NCI-H2029 (cell line): ENCODE data around the gene MAP3K4.

Source experiments
- DNase-seq: peaks from one replicate; lab custom pipeline; 2025; lab: John Stamatoyannopoulos, UW

The MAP3K4 gene

DNA sequence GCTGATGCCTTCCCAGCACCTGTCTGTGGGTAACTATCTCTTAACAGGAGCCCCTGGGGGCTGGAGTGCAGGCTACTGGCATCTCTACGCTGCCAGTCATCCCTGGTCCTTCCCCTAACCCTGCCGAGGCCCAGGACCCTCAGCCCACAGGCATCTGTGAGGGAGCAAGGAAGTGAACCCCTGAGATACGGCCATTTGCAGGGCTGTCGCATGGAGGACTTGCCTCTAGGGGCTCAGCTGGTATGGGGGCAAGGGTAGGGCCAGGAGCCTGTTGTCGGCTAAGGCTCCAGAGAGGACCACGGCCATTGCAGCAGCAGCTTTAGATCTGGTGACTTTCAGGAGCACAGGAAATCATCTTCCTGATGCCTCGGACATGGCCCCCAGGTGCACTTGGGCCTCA, 49.7 kb downstream of the MAP3K4 start:
- DNase-seq: no peak

DNA sequence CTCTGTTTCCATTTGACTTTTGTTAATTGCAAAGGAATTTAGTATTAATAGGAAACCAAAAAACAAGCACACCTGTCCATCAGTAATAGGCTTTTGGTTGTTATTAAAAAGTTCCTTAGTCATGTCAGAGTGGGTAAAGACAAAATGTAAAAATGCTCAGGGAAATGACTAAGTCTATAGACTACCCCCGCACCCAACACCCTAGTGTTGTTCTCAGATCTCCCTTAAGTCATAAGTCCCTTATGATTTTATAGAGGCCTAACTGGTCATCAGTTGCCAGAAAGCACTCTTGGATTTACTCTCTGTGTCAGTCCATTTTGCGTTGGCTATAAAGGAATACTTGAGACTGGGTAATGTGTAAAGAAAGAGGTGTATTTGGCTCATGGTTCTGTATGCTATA, 52.8 kb downstream of the MAP3K4 start:
- no peak for DNase-seq

GRCh38 chr6:161048641-161049040, 57.1 kb downstream of the MAP3K4 start:
- DNase-seq: no peak

DNA sequence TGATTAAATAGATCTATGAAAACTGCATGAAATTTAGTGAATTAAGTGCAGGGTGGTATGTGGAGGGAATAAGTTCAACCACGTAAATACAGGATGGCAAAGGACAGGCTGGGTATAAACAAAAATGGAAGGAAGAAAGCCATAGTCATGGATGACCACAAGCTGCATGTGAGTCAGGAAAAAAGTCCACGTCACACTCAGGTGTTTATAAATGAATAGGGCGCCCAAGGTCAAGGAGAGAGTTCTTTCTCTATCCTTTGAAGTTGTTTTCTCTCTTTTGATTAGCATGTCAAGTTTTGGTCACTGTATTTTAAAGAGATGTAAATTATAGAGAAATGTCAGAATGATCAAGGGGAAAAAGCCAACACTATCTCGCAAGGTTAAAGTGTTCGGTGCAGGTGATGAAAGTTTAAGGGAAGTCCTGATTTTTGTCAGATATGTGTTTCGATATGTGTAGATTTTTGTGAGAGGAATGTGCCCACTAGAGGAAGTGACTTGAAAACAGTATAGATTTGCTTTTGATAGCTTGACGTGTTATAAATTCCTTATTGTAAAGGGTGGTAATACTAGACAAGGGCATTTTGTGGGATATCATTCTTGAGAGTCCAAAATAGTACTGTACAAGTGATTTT, 58.7 kb downstream of the MAP3K4 start:
- DNase-seq: no peak

DNA sequence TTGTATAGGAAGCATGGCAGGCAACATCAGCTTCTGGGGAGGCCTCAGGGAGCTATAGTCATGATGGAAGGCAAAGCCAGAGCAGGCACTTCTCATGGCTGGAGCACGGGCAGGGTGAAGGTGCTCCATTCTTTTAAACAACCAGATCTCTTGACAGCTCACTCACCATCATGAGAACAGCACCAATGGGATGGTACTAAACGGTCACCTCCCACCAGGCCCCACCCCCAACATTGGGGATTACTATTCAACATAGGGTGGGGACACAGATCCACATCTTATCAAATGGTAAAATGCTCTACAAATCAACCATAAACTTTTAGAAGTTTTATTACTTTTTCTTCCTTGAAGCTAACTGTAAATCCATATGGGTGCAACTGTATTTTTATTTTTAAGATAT, 61.5 kb downstream of the MAP3K4 start:
- DNase-seq: no peak

- DNase-seq: no peak
Observed at GRCh38 chr6:161054876-161055275, 63.3 kb downstream of the MAP3K4 start.

GRCh38 chr6:161056451-161056850, 64.9 kb downstream of the MAP3K4 start:
- DNase-seq: no peak

- no peak for DNase-seq
Observed at GRCh38 chr6:161057103-161058091, 65.8 kb downstream of the MAP3K4 start.

- no peak for DNase-seq
Observed at GRCh38 chr6:161058741-161059140, 67.2 kb downstream of the MAP3K4 start.

- no peak for DNase-seq
Observed at GRCh38 chr6:161061576-161061975, 70.0 kb downstream of the MAP3K4 start.

DNA sequence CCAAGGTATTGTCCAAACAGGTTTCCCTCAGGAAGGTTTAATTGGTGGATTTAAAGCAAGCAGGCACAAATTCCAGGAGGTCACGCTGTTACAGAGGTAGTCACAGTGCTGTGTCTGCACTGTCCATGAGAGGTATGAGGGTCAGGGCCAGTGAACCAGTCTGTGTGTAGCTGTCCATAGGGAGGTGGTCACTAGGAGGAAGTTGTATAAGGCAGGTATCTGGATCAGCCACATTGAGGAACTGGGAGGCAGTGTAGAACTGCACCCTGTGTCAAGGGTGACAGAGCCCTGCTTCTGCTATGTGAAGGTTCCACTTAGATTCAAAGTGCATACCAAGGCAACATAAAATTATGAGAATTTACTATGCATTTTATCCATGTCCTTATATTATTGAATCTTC, 73.3 kb downstream of the MAP3K4 start:
- DNase-seq: no peak

DNA sequence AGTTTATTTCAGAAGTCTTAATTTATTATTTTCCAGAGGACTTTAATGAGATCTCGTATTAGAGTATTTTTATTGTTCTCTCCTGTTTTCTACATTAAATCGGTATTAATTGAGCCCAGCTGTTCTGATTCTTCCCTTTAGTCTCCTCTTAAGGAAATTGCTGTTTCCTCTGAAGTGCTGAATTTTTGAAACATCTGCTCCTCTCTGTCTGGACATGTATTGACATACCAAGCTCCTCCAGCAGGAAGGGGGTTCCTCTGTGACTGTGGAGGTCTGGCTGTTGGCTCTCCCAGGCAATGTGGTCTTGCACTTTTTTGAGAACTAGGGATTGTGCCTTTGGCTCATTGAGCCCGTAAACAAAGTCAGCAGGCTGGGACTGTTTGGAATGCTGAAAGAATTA, 74.9 kb downstream of the MAP3K4 start:
- no peak for DNase-seq

DNA sequence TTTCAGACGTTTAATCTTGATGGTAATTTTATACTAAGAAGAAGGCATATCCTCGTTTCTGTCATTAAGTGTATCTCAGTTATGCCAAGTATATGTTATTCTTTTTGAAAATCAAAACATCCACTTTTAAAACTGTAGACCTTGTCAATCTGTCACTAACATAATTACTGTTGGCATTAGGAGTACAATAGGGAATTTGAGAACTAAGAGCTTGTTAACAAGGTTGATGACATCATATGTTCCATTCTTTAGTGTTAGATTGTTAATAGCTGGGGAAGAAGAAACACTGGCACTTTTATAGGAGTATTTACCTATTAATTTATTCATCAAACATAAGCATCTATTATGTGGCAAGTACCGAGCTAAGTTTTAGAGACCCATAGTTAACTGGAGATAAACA, 76.2 kb downstream of the MAP3K4 start:
- peak; percentile 25 for DNase-seq

GRCh38 chr6:161068321-161068741, 76.8 kb downstream of the MAP3K4 start:
- DNase-seq: no peak

- no peak for DNase-seq
Observed at GRCh38 chr6:161073930-161074329, 82.4 kb downstream of the MAP3K4 start.

DNA sequence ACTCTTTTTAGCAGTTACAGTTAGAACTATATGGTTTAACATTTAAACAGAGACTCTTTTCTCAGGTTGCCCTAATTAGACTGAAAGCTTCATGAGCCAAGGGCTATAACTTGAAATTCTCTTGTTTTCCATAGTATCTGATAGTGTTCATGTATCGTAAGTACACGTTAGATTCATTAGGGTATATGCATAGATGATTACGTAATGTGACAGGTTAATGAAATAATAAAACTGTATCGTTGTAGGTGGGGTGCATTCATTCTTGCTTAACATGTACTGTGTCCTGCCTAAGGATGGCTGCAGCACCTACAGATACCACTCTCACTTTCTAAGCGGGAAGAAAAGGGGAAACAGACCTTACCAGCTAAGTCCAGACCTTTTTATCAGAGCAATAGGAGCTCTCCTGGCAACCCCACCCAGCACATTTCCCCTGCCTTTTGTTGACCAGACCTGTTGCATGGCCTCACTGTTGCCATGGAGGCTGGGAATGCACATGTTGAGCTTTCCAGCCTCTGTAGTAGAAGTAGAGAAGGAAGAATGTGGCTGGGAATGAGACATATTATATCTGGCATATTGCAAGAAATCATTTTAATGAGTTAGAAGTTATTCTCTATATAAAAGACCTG, 83.0 kb downstream of the MAP3K4 start:
- no peak for DNase-seq

- DNase-seq: no peak
Observed at GRCh38 chr6:161076181-161076677, 84.7 kb downstream of the MAP3K4 start.

DNA sequence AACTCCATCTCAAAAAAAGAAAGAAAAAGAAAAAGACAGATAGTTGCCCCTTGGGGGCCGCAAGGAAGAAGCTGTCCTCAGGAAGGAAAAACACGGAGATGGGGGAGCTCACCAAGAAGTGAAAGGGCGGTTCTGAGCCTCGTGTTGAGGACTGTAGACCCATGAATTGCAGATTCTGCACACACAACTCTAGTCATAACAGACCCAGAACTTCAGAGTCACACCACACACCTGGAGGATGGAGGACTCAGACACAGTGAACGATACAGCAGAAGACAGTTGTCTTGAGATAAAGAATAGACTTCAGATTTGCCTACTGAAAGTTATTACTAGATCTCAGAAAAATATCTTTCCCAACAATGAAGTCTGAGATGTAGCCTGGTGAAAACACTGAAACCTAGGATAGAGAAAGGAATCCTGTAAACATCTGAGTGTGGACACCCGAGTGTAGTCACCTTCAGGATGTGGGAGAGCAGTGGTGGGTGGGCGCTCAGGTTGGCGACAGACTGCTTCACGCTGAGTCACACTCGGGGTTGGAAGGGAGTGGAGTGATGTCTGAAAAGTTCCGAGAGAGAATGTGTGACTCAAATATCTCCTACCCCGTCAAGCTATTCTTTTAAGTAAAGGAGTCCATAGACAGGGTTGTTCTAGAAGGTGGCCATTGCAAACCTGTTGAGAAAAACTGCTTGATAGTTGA, 88.1 kb downstream of the MAP3K4 start:
- DNase-seq: no peak

GRCh38 chr6:161080263-161080970, 88.8 kb downstream of the MAP3K4 start:
- no peak for DNase-seq

DNA sequence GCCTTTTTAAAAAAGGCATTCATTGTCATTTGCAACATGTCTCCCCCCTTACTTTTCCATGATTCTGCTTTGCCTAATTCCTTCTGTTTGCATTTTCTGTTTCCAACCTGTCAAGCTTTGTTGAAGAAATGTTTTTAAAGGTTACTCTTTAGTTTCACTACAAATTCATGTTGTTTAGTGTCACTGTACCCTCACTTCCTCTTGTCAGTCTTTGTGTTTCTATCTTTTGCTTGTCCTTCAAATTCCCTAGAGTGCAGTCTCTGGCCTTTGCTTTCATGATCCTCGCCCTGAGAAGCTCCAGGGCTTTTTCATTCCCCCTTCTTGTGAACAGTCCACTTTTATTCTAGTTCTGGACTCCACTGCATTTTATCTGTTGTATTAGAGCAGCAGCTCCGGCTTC, 90.6 kb downstream of the MAP3K4 start:
- DNase-seq: no peak

DNA sequence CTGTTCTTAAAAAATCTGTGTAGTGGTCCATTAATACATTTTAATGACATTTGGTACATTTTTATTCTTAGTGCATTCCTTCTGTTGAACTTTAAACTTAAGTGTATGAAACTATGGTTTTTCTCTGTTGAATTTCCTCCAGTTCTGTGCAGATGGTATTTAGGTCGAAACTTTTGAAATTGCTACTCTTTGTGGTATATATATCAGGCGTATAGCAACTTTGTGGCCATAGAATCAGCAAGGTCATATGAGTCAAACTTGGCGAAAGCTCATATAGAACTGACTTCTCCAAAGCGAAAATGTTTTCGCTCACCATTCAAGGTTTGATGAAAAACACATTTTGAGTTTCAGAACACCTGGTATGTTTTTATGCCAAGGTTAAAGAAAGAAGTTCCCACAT, 93.7 kb downstream of the MAP3K4 start:
- DNase-seq: no peak
